GM11168 (cell line): Measurements from ENCODE around the gene TLX2.

Experiments
- in situ Hi-C: fragments of 300-500 bp; cut with MboI; formaldehyde crosslinking; loops from one replicate; pipeline ENCODE4 v1.12.0; 2022; ENCODE audit warnings: low sequenced_read_pairs; ENCODE audit not compliant: unreplicated experiment

The TLX2 gene

DNA sequence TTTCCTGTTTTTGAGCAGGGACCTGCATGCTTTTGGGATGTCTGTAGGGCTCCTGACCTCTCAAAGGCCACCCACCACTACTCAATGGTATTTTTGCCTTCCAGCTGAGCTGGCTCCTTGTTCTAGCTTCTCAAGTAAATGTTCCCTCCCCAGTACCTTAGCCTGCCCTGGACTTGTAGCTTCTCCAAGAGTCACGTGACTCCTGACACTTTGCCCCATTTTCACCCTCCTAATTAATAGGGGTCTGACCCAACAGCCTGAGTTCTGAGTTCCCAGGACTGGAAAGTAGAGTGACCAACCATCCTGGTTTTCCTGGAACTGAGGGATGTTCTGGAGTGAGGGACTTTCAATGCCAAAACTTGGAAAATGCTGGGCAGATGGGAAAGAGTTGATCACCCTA, 18.8 kb upstream of the TLX2 start:
- in situ Hi-C loops = no loop called here

DNA sequence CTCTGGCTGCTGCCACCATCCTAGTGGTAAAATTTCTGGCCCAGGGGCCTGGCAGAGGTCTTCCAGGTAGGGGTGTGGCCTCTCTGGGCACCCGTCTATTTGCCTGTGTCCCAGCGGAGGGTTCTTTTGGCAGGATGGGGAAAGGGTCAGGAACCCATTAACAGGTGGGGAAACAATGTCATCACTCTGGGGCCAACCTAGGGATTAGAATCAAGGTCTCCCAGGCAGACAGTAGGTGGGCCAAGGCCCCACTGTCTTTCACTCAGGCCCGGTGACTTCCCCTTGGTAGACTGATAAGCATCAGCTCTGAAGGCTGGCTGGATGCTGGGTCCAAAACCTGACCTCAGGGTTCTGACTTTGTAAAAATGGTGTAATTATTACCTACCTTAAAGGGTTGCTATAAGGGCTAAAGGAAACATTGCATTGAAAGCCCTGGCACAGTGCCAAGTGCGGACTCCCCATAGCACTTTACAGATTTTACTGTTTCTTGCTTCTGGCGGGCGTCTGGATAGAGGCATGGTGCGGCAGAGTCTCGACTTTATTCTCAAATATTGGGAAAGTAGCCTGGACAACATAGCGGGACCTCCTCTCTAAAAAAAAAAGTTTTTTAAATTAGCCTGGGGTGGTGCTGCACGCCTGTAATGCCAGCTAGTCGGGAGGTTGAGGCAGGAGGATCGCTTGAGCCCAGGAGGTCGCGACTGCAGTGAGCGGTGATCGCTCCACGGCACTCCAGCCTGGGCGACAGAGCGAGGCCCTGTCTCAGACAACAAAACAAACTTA, 17.1 kb upstream of the TLX2 start:
- in situ Hi-C loops = no loop called here

DNA sequence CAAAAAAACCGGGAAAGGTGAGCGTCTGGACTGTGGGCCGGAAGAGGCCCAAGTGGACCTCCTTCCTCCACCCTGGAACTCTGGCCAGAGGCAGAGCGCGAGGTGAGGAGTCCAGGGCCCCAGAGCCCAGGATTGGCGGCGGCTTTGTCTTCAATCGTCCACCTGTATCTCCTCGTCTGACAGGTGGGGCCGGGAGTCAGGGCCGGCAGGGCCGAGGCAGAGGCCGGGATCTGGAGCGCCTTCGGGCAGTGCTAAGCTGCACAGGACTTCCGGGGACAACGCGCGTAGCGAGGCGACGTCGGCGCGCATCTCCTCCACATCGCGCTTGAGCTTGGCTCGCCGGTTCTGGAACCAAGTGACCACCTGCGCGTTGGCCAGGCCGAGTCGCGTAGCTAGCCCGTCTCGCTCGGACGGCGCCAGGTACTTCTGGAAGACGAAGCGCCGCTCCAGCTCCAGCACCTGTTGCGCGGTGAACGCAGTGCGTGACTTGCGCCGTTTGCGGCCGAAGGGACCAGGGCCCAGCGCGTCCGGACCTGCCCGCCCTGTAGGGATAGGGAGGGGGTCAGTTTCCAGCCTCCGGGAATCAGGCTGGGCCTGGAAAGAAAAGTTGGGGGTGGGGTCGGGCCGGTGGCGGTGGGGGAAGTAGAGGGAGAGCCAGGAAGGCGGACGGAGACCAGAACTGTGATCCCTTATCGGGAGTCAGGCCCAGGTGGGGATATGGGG, 16.3 kb upstream of the TLX2 start:
- in situ Hi-C loops = no loop called here

DNA sequence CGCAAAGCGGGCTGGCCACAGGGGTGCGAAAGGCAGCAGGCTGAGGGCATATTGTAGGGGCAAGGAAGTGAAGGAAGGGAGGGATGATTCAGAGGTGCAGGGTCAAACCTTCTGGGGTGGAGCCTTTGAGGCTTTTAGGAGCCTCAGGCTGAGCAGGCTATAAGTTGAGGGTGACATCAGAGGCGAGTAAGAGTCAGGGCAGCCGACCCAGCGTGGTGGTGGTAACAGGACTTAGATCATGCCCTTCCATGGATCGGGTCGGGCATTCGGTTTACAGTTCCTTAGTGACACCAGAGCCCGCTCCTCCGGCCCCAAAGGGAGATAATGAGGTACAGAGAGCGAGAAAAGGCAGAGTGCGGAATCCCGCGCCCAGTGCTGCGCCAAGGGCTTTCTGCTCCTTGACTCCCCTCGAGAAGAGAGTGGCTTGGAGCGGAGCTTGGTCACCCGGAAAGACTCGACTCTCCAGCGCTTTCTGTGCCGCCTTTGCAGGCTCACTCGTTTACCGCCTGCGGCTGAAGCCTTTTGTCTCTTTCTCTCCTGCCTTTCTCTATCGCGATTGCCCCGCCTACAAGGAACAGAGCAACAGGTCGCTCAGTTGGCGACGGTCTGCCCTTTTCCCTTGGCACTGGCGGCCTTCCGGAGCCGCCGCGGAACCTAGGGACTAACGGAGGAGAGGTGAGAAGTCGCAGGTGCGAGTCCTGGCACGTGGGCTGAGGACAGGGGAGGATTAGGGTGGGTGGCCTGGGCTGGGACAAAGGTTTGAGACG, 15.6 kb upstream of the TLX2 start:
- in situ Hi-C loops = no loop called here

DNA sequence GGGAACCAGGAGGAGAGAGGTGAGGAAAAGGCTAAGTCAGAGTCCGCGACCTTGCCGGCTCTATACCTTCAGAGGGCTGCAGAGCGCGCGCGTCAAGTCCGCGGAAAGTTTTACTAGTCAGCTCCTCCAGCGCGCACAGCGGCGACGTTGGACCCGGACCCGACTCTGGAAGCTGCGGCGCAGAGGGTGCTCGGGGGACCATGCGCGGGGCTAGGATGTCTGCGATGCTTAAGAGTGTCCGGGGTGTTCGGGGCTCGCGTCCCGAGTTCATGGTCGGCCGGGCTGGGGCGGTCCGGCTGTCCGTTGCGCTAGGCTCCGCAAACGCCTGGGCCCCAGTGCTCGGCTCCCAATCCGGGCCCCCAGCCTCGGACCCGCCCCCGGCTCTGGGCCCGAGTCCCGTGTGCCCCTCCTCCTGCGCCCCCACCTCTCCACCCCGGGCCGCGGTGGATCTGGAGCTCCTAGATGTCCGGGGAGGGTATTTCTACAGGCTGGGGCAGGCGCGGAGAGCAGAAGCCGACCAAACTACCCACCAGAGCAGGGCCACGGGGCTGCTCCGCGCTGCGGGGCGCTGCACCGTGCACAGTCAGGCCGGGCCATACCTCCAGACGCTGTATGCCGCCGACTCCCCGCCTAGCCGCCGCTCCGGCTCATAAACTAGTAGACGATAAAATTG, 14.8 kb upstream of the TLX2 start, which contains the start of gene LBX2:
TSS of gene LBX2 (minus strand) at position 337 of the 673 bp plus-strand sequence. CDS start at position 271, 66 bp downstream.
- in situ Hi-C loops = no loop called here

DNA sequence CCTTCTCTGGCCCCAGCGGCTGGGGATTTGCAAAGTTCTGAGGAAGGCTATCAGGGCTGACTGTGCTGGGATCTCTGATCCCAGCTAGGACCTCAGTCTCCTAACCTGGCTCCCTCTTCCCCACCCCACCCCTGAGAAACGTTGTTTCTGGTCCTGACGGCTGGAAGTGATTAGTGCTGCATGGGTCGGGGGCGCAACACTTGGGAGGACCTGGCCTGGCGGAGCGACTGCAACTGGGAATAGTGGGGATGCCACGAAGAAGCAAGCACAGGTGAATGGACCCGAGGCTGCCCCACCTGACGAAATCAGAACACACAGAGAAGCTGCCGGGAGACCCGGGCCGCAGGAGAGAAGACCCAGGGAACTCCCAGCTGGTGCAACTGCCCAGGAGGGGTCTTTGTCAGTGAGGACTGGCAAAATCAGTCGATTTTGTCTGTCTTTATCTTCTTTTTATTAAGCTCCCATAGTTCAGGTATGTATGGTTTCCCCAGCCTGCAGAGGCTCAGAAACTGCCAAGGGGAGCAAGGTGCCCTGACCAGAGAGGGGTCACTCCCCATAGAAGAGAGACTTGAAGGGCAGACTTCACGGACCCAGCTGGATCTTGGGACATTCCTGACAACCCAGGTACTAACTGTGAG, 14.2 kb upstream of the TLX2 start:
- in situ Hi-C loops = no loop called here

DNA sequence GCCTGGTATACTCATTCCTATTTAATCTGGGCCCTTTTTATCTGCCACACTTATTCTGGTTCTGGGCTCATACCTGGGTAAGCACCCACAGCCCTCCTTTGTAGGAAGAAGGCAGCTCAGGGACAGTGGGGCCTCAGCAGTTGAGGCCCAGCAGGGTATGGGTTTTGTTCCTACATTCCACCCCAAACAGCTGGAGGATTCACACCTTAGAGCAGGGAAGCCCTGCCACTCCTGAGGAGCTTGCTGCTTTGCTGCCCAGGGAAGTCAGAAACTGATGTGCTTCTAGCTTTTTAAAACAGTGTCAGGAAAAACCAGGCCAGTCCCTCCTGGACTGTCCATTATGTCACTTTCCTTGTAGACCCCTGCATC, 13.7 kb upstream of the TLX2 start:
- in situ Hi-C loops = no loop called here

DNA sequence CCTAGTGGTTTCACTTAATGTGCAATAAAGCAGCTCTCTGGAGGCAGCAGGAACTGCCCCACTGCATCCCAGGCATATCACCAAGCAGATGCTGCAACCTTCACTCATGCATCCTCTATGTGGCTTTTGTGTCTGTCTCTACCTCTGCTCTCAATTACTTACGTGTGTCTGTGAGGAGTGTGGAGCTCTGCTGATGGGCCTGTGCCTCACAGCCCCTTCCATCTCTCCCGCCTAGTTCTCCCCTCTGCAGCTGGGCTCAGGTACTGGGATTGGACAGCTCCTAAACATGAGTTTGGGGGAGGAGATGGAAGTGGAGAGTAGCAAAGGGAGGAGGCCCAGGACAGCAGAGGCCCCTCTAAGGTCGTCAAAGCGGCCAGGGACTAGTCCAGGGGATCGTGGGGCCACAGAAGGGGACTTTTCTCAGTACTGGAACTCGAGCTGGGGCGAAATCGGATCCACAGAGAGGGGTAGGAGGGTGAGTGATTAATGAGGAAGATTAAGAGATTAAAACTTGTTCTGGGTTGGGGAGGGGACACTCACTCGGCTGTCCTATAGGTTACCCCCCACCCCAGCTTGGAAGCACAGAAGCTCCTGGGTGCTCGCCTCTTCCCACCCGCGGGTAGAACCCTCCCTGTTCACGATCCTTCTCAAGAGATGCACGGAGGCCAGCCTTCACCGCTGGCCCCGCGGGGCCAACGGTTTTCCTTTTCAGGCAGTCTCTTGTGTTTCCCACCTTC, 12.7 kb upstream of the TLX2 start:
- in situ Hi-C loops = no loop called here

DNA sequence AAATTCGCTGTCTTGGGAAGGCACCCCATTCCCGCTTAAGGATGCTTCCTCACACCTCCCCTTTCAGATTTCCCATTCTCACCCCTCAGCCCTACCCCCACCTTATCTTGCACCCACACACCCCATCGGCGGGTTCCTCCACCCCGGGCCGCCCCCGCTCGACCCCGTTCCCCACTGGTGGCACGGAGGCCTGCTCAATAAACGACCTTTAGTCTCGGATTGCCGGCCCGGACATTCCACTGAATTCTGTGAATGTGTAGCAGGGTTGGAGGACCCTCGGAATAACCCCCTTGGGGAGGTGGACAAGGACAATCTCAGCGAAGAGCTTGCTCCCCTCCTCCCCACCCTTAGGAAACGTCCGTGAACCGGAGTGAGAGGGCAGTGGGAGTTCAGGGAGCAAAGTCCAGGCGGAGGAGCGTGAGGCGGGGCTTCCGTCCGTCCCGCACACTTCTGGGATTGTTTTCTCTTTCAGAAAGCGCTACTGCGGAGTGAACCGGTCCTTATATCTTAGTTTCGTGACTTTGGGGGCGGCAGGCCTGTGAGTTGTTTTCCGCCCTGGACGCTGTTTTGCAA, 12.0 kb upstream of the TLX2 start:
- in situ Hi-C loops = no loop called here

DNA sequence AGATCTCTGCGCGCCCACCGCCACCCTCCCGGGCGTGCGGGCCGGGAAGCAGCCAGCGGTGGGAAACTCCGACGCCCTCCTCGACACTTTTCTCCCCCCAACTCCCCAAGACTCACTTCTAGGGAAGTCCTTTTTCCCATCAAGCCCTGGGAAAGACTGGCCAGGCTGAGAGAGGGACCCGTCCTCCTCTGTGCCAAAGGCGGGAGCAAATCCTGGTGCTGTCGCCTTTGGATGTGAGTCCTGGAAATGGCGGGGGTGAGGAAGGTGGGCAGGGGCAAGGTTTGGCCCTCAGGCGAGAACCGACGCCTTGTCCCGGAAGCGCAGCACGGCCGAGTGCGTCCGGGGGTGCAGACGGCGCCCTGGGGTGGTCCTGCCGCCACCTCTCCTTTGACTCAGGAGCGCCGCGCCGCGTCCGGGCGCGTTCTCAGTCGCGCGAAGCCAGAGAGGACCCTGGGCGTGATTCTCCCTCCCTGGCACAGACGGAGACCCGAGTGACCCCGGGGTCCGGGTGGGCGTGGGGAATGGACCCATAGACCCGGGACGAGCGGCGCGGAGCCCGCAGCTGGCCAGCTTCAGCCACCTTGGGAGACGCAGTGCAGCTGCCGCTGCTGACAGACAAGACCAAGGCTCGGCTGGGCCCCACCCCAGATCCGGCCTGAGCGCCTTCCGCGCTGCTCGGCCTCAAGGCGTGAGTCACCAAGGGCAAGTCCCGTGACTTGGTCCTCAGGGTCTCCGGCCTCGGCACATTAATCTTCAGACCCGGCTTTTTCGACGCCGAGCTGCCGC, 11.3 kb upstream of the TLX2 start:
- in situ Hi-C loops = no loop called here

DNA sequence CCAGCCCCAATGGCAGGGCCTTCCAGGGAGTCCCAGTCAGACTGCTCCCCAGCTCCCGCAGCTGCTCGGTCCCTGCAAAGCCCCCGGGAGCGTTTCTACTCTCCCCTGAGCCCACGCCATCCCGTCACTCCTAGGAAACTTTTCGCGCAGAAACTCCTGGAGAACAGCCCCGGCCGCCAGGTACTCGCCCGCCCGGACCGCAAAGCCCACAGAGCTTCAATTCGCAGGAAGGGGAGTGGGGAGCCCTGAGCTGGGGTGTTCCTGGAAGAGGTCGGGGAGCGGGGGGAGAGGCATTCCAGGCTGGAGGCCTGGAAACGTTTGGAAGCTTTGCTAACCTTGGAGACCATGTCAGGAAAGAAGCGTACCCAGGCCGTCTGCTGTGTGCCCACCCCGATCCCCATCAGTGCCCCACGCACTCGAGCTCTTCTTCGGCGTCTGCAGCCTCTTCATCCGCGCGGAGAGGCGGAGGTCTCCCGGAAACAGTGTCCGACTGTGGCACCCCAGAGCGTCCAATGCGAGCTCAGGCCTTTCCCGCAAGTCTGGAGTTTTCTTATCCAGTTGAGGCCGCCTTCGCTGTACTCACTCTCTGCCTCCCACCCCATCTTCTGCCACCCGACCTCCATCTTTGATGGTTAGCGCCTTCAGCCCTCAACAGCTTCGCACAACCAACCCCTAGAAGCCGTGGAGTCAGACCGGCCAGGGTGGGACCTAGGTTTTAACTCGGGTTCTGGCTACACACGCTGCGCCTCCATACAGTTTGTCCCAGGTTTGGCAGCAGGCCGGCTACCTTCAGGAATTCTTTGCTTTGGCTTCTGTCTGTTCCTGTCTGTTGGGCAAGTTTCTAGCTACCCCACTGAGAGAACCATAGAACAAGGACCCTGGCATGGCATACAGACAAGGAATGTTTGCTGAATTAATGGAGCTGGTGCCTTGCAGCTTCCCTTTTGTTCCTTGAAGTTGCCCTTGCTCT, 10.5 kb upstream of the TLX2 start:
- in situ Hi-C loops = no loop called here

DNA sequence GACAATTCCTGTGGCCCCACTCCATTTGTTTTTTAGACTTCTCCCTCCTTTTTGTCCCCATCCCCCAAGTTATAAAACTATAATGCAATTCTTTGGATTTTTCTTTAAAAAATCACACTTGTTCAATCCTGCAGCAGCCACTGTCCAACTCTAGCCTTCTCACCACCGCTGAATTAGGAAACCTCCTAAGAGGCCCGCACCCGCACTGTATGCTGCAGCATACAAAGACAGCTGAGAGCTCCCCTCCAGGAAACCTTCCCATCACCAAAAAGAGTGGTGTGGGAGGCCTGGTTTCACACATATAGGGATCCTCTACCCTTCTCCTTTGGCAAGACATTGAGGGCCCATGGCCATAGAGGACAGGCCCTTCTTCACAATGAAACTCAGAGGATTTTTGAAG, 9.7 kb upstream of the TLX2 start:
- in situ Hi-C loops = no loop called here

DNA sequence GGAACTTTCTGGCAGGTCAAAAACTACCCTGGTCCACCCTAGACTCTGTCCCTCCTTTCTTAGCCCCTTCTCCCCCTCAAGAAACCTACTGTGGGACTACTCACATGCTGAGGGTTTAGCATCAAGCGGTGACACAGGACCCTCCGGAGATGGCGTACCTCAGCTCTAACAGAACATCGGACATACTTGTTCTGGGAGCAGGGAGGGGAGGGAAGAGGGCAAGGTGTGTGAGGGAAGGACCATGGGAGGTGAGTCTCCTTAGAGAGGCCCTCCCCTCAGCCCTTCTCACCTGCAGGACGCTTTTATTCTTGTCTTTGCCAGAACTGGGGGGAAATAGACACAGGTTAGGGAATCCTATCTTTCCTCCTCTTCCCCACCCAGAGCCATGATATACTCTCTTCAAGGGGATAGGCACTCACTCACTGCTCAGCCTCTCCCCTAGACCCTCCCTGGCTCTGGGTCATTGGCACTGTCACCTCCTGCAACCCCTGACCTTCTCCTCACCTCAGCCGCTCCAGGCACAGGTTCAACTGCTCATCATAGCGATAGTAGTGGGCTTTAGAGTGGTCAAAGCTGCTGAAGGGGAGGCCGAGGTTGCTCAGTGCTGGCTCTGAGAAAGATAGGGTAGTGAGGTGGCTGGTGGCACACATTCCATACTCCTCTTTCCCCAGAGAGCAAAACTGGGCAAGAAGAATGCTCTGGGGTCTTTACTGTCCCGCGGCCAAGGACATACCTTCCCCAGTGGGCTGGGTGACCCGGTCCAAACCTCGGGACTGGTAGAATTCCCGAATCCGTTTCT, 8.6 kb upstream of the TLX2 start:
- in situ Hi-C loops = no loop called here

DNA sequence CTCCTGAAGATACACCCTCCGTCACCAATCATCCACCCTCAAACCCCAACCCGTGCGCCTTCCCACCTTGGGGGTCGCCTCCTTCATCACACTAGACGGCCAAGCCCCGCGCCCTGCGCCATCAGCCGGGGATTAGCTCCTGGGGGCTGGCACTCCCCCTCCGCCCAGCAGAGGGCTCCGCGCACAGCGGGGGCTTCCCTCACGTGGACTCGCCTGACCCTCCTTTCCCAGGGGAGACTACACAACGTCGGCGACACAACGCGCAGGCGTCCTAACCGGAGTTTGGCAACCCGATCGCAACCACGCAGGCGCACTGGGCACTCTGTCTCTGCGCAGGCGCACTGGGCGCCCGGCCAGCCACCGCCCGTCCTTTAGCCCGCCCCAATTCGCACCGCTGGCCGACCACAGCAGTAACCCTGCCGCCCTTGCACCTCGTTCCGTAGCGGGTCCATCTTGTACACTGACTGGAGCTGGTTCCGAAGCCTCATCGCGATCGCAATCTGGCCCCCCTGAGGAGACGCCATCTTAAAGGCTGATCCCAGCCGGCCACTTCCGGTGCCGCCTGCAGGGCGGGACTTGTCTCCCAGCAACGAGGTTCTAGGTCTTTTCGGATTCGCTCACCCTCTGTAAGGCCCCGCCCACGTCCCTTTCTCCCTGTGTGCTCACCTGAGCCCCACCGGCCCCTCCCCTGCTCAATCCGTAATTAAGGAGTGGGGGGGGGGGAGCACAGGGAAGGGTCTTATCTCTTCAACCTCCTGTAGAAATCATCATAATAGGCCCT, 6.9 kb upstream of the TLX2 start, which contains the start of gene PCGF1:
TSS of gene PCGF1 (minus strand) at position 551 of the 781 bp plus-strand sequence. CDS start at position 524, 27 bp downstream.
- in situ Hi-C loops = no loop called here

DNA sequence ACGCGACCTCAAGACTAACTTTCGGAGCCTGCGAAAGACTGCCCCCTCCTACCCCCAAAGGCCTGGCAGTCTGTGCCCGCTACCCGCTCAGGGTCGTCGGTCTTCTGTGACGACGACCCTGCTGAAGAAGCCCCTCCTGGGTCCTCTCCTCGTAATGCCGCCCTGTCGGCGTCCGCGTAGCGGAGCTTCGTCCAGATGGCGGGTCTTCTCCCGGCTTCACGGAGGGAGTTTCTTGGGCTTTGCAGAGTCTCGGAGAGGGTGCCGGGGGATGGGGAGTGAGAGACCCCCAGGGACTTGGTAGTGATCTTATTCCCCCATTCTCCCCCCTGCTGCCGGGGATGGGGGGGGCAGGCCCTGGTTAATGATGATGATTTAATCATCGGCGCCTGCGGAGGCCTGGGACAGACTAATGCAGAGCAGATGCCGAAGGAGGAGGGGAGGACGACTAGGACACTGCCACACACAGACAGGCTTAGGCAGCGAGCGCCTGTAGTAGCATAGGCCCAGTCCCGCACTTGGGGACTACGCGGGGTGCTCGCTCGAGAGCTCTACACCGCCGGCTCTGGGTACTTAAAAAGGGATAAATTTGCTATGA, 6.2 kb upstream of the TLX2 start:
- in situ Hi-C loops = no loop called here
